ENCODE data around the gene CA9. TPM values are rescaled to one million over a fixed set of nuclear protein-coding genes. Genes with fewer than 3 reads are reported as not detected.

Gene CA9
- total RNA-seq, 1 experiment from 2014 or later: 8.5 TPM

GRCh38 chr9:35690294-35690613 is 16.5 kb downstream of the CA9 start:
- H3K4me3 ChIP-seq (replicated peaks in 1 of 2; ENCODE audit: low read depth in 1 of 2, low read length in 2 of 2): peak overlapping the region; percentile 83 to 90
- H3K9me2 ChIP-seq (ENCODE audit: insufficient read depth): no peaks in the 10 kb centered on the region
- peak overlapping the region; percentile 90 for H3K4me2 ChIP-seq (ENCODE audit: low read length)
- intact Hi-C loops (cut with micrococcal nuclease): loop anchor here (2.0 to 5.0 kb wide), 2 partner anchors 33 to 37 kb away; no protein-coding TSS in a partner anchor
- no peak overlapping the region for H2AFZ ChIP-seq (ENCODE audit: low read depth, low read length, poor library complexity, severe bottlenecking)
- ChIA-PET POLR2A (interaction anchor here (1.0 to 4.2 kb wide), 3 partner anchors 10 to 618 kb away, joined by 3 to 16 read pairs (median 15); partner anchors contain the start of genes ARHGEF39 and VCP), RAD21 (ENCODE audit: low non-redundant PET in 1 of 2, low total read pairs in 2 of 2, uncharacterized antibody in 2 of 2, unreplicated experiment in 2 of 2) (interaction anchor here in 1 of 2 experiments (0.6 kb wide), 1 partner anchor 86 kb away, joined by 3 read pairs; no protein-coding TSS in a partner anchor), CTCF (interaction anchor here (0.9 to 1.4 kb wide), 3 partner anchors 11 to 988 kb away, joined by 3 to 8 read pairs (median 3); partner anchors contain the start of genes CCDC107 and RMRP)
- DNase-seq (ENCODE audit: low read depth, low spot score) (no peak), ATAC-seq (no peak)
- H3K4me1 ChIP-seq (ENCODE audit: control insufficient read depth in 1 of 2, insufficient read depth in 2 of 2, low read length in 2 of 2): peaks cover 18 to 30% of the 10 kb centered on the region in 2 experiments
- peaks cover 19 to 29% of the 10 kb centered on the region in 2 experiments; a peak in 3 of 4 replicates for H3K36me3 ChIP-seq (ENCODE audit: control insufficient read depth in 1 of 2, insufficient read depth in 2 of 2, low read length in 2 of 2)
- H3K27me3 ChIP-seq (ENCODE audit: insufficient read depth, low read length): no peaks in the 10 kb centered on the region
- peak overlapping the region; percentile 97 for H3K27ac ChIP-seq (ENCODE audit: low read depth, low read length)
- peaks cover 42% of the 10 kb centered on the region for H3K79me2 ChIP-seq (ENCODE audit: insufficient read depth, low read length)
- no peaks in the 10 kb centered on the region for H4K20me1 ChIP-seq (ENCODE audit: insufficient read depth)
- no TSS peak for BruUV-seq (replicated peaks)
- TF ChIP-seq JUND (IDR thresholded peaks at IDR 0.05): no peak
- TF ChIP-seq EGR1 (IDR thresholded peaks at IDR 0.05; ENCODE audit: low read depth): no peak
- no peak for TF ChIP-seq RAD21 (IDR thresholded peaks at IDR 0.05; ENCODE audit: low read depth)
- no peak for TF ChIP-seq CEBPB (IDR thresholded peaks at IDR 0.05; ENCODE audit: low read depth)
- no peak for TF ChIP-seq ZBTB33 (IDR thresholded peaks at IDR 0.05; ENCODE audit: extremely low read depth, insufficient replicate concordance, low read length)
- no peak for TF ChIP-seq YY1 (IDR thresholded peaks at IDR 0.05; ENCODE audit: extremely low read depth, insufficient replicate concordance, low read depth, low read length)
- H3K9ac ChIP-seq (ENCODE audit: low read length): peak overlapping the region; percentile 96
- no peaks in the 10 kb centered on the region for H3K9me3 ChIP-seq (ENCODE audit: control insufficient read depth in 1 of 2, insufficient read depth in 1 of 2, low read depth in 1 of 2, low read length in 2 of 2)

All from HCT116 (cell line).